GM19035 (cell line): ENCODE measurements around the gene OR6N1.

ENCODE experiments used
- ATAC-seq: cut with Tn5 transposase; IDR thresholded peaks from one replicate; pipeline ENCODE4 v1.9.1; 2021; ENCODE audit not compliant: unreplicated experiment

The OR6N1 gene

GRCh38 chr1:158752155-158752712, 19.8 kb downstream of the OR6N1 start:
- no peak for ATAC-seq

- no peak for ATAC-seq
These were observed 36.1 kb downstream of the OR6N1 start for GRCh38 chr1:158735848-158736247.

GRCh38 chr1:158732524-158732923, 39.5 kb downstream of the OR6N1 start:
- no peak for ATAC-seq

GRCh38 chr1:158731707-158732106, 40.3 kb downstream of the OR6N1 start:
- ATAC-seq, result no peak

GRCh38 chr1:158730453-158730852, 41.5 kb downstream of the OR6N1 start:
- ATAC-seq, result no peak

- ATAC-seq, result no peak
These were observed 43.3 kb downstream of the OR6N1 start for GRCh38 chr1:158728510-158729225.

- no peak for ATAC-seq
These were observed 47.6 kb downstream of the OR6N1 start for GRCh38 chr1:158724442-158724841.

GRCh38 chr1:158720620-158721019, 51.4 kb downstream of the OR6N1 start, which contains the start of gene OR6K3:
TSS of gene OR6K3 (minus strand) at chr1:158720720. CDS start at chr1:158718115, 2,605 bp downstream.
- ATAC-seq, result no peak

GRCh38 chr1:158719664-158720063, 52.3 kb downstream of the OR6N1 start:
- no peak for ATAC-seq

GRCh38 chr1:158717344-158717743, 54.7 kb downstream of the OR6N1 start:
- ATAC-seq, result no peak

GRCh38 chr1:158716335-158716734, 55.7 kb downstream of the OR6N1 start:
- ATAC-seq, result peak; percentile 56

GRCh38 chr1:158714754-158715153, 57.2 kb downstream of the OR6N1 start:
- ATAC-seq, result no peak
